Skeletal muscle tissue (tissue), 4 donors: ENCODE data around the gene SULT6B1. TPM values are rescaled to one million over a fixed set of nuclear protein-coding genes. Genes with fewer than 3 reads are reported as not detected.
"Not testable (repeated sequence)": the region's sequence is repeated elsewhere in the genome, so short reads cannot be mapped to it uniquely, and the experiment has no call there.

Experiments used
- H3K27ac ChIP-seq: one replicate; pipeline ENCODE4 v1.7.0; 2013; ENCODE audit warnings: mild to moderate bottlenecking, low read depth, low read length, inconsistent platforms
- H3K27me3 ChIP-seq, 3 donors: one replicate each; pipeline ENCODE4 v1.7.0; 2013; ENCODE audit warnings: low read length in 3 of 3; ENCODE audit not compliant: control insufficient read depth in 3 of 3, insufficient read depth in 3 of 3
- H3K36me3 ChIP-seq, 3 donors: one replicate each; pipeline ENCODE4 v1.7.0; 2013; ENCODE audit warnings: low read length in 3 of 3; ENCODE audit not compliant: control insufficient read depth in 3 of 3, insufficient read depth in 3 of 3
- H3K4me1 ChIP-seq, 3 donors: one replicate each; pipeline ENCODE4 v1.7.0; 2013; ENCODE audit warnings: low read length in 3 of 3, mild to moderate bottlenecking in 3 of 3; ENCODE audit not compliant: control insufficient read depth in 3 of 3, insufficient read depth in 3 of 3
- H3K4me3 ChIP-seq, 3 donors: one replicate each; pipeline ENCODE4 v1.7.0; 2013; ENCODE audit warnings: low read length in 3 of 3
- H3K9ac ChIP-seq, 3 donors: one replicate each; pipeline ENCODE4 v1.7.0; 2013; ENCODE audit warnings: low read length in 3 of 3, mild to moderate bottlenecking in 3 of 3, moderate library complexity in 2 of 3, low read depth in 1 of 3
- H3K9me3 ChIP-seq, 3 donors: one replicate each; pipeline ENCODE4 v1.7.0; 2013; ENCODE audit warnings: low read length in 3 of 3; ENCODE audit not compliant: control insufficient read depth in 3 of 3
- total RNA-seq: library from RNA; depleted of rRNA; stranded (reverse); fragments of >200 nt; gene quantifications from one replicate; pipeline ENCODE4 v1.2.3, GENCODE V29; 2014
- donor health status: Osteomylitis.

The SULT6B1 gene
- total RNA-seq, 1 donor from 2014 or later, result not detected

- H3K27ac ChIP-seq, result no peak overlapping the region
- no peaks in the 10 kb centered on the region for H3K27me3 ChIP-seq
- no peak overlapping the region for H3K4me3 ChIP-seq
- H3K9ac ChIP-seq, result no peak overlapping the region
- peaks cover 10 to 23% (median 10%) of the 10 kb centered on the region in 3 donors for H3K36me3 ChIP-seq
- peaks cover 0 to 3% (median 0%) of the 10 kb centered on the region in 3 donors for H3K9me3 ChIP-seq
- H3K4me1 ChIP-seq, result peaks cover 8 to 12% (median 10%) of the 10 kb centered on the region in 3 donors
Observed at GRCh38 chr2:37198681-37199065, 10.2 kb upstream of the SULT6B1 start.

- H3K4me3 ChIP-seq, result peak within 1 kb of the TSS; percentile 91 to 95 (median 95)
- H3K27me3 ChIP-seq, result no peaks in the 10 kb centered on the region
- H3K4me1 ChIP-seq, result peaks cover 8 to 12% (median 10%) of the 10 kb centered on the region in 3 donors
- peak within 1 kb of the TSS; percentile 89 for H3K27ac ChIP-seq
- peak within 1 kb of the TSS; percentile 82 to 97 (median 95) for H3K9ac ChIP-seq
- H3K9me3 ChIP-seq, result no peaks in the 10 kb centered on the region
- peaks cover 0 to 11% (median under 1%) of the 10 kb centered on the region in 3 donors for H3K36me3 ChIP-seq
Observed at GRCh38 chr2:37196320-37197195, 8.1 kb upstream of the SULT6B1 start, which contains the start of gene CEBPZOS. CEBPZOS (plus strand) TSS chr2:37196496; CDS start chr2:37199705, 3,209 bp downstream.

GRCh38 chr2:37195862-37196319 lies 7.4 kb upstream of the SULT6B1 start:
- not testable (repeated sequence) for H3K27me3 ChIP-seq, H3K36me3 ChIP-seq, H3K9me3 ChIP-seq
- Histone ChIP-seq H3K4me3 (peak overlapping the region; percentile 91 to 95 (median 95)), H3K27ac (peak overlapping the region; percentile 89), H3K4me1 (peaks cover 8 to 12% (median 10%) of the 10 kb centered on the region in 3 donors), H3K9ac (peak overlapping the region; percentile 82 to 97 (median 95))

- peaks cover 7 to 12% (median 7%) of the 10 kb centered on the region in 3 donors for H3K4me1 ChIP-seq
- H3K9ac ChIP-seq, result no peak overlapping the region
- H3K9me3 ChIP-seq, result no peaks in the 10 kb centered on the region
- no peak overlapping the region for H3K4me3 ChIP-seq
- H3K36me3 ChIP-seq, result no peaks in the 10 kb centered on the region
- no peaks in the 10 kb centered on the region for H3K27me3 ChIP-seq
- no peak overlapping the region for H3K27ac ChIP-seq
Observed at GRCh38 chr2:37192551-37192950, 4.1 kb upstream of the SULT6B1 start.

GRCh38 chr2:37191747-37192146 lies 3.3 kb upstream of the SULT6B1 start:
- Histone ChIP-seq H3K27me3 (no peaks in the 10 kb centered on the region), H3K4me1 (peaks cover 0 to 6% (median 0%) of the 10 kb centered on the region in 3 donors), H3K9ac (no peak overlapping the region), H3K4me3 (no peak overlapping the region), H3K9me3 (no peaks in the 10 kb centered on the region), H3K36me3 (no peaks in the 10 kb centered on the region), H3K27ac (no peak overlapping the region)

- no peaks in the 10 kb centered on the region for H3K9me3 ChIP-seq
- peaks cover 0 to under 1% (median under 1%) of the 10 kb centered on the region in 3 donors for H3K27me3 ChIP-seq
- no peak overlapping the region for H3K9ac ChIP-seq
- no peaks in the 10 kb centered on the region for H3K36me3 ChIP-seq
- H3K27ac ChIP-seq, result no peak overlapping the region
- no peak overlapping the region for H3K4me3 ChIP-seq
- peaks cover 0 to 5% (median 0%) of the 10 kb centered on the region in 3 donors for H3K4me1 ChIP-seq
Observed at GRCh38 chr2:37191253-37191652, 2.8 kb upstream of the SULT6B1 start.

GRCh38 chr2:37190290-37190689 lies 1.8 kb upstream of the SULT6B1 start:
- Histone ChIP-seq H3K4me1 (no peaks in the 10 kb centered on the region), H3K36me3 (no peaks in the 10 kb centered on the region), H3K4me3 (no peak overlapping the region), H3K27me3 (peaks cover 0 to 6% (median 4%) of the 10 kb centered on the region in 3 donors), H3K9ac (no peak overlapping the region), H3K27ac (no peak overlapping the region), H3K9me3 (no peaks in the 10 kb centered on the region)

- Histone ChIP-seq H3K9me3 (no peaks in the 10 kb centered on the region), H3K9ac (no peak overlapping the region), H3K4me1 (no peaks in the 10 kb centered on the region), H3K36me3 (no peaks in the 10 kb centered on the region), H3K4me3 (no peak overlapping the region), H3K27ac (no peak overlapping the region), H3K27me3 (peaks cover 0 to 6% (median 4%) of the 10 kb centered on the region in 3 donors)
Observed at GRCh38 chr2:37189452-37190153, 1.1 kb upstream of the SULT6B1 start.

- H3K4me1 ChIP-seq, result no peaks in the 10 kb centered on the region
- H3K27me3 ChIP-seq, result peaks cover 0 to 6% (median 4%) of the 10 kb centered on the region in 3 donors
- no peaks in the 10 kb centered on the region for H3K36me3 ChIP-seq
- no peak overlapping the region for H3K4me3 ChIP-seq
- no peak overlapping the region for H3K27ac ChIP-seq
- no peak overlapping the region for H3K9ac ChIP-seq
- no peaks in the 10 kb centered on the region for H3K9me3 ChIP-seq
Observed at GRCh38 chr2:37181726-37182684, 6.5 kb downstream of the SULT6B1 start.
